Activated naive CD4-positive, alpha-beta T cell treated with anti-CD3 and anti-CD28 coated beads, Interleukin-2, amount 10 ng/mL, durations not matched to agents 7 days and 5 days (primary cell): ENCODE measurements around the gene TPPP.
A peak's percentile ranks its signal among the peaks of the same experiment; 100 is the strongest.
"Not testable (repeated sequence)": the region's sequence is repeated elsewhere in the genome, so short reads cannot be mapped to it uniquely, and the experiment has no call there.

Source experiments
- CTCF ChIA-PET: fragments of 350-600 bp; sonication (Branson Sonifier 250); formaldehyde crosslinking; loops from one replicate; lab custom pipeline; 2021; ENCODE audit warnings: antibody characterized with exemption; lab: Charles Lee
- DNase-seq: peaks from one replicate; pipeline ENCODE4 v3.0.0-alpha.2; 2020
- H3K27ac Mint-ChIP-seq: one replicate; pipeline ENCODE4 v1.8.0; 2021; ENCODE audit warnings: mild to moderate bottlenecking, moderate library complexity, mixed read lengths
- H3K27me3 Mint-ChIP-seq: one replicate; pipeline ENCODE4 v1.8.0; 2021; ENCODE audit warnings: mild to moderate bottlenecking, mixed read lengths
- H3K36me3 Mint-ChIP-seq: one replicate; pipeline ENCODE4 v1.8.0; 2021; ENCODE audit warnings: mixed read lengths
- H3K4me1 Mint-ChIP-seq: one replicate; pipeline ENCODE4 v1.8.0; 2021; ENCODE audit warnings: mixed read lengths
- H3K4me3 Mint-ChIP-seq: one replicate; pipeline ENCODE4 v1.8.0; 2021; ENCODE audit warnings: mild to moderate bottlenecking, moderate library complexity, mixed read lengths
- H3K9me3 Mint-ChIP-seq: one replicate; pipeline ENCODE4 v1.8.0; 2021; ENCODE audit warnings: mixed read lengths

The TPPP gene

GRCh38 chr5:685262-686171 is 7.6 kb downstream of the TPPP start:
- H3K36me3 Mint-ChIP-seq, result no peaks in the 10 kb centered on the region
- H3K27ac Mint-ChIP-seq, result no peak overlapping the region
- CTCF ChIA-PET, result no interaction called here
- H3K4me1 Mint-ChIP-seq, result no peaks in the 10 kb centered on the region
- no peak overlapping the region for H3K4me3 Mint-ChIP-seq
- peaks cover 5% of the 10 kb centered on the region for H3K27me3 Mint-ChIP-seq
- H3K9me3 Mint-ChIP-seq, result no peaks in the 10 kb centered on the region
- DNase-seq, result no peak

DNA sequence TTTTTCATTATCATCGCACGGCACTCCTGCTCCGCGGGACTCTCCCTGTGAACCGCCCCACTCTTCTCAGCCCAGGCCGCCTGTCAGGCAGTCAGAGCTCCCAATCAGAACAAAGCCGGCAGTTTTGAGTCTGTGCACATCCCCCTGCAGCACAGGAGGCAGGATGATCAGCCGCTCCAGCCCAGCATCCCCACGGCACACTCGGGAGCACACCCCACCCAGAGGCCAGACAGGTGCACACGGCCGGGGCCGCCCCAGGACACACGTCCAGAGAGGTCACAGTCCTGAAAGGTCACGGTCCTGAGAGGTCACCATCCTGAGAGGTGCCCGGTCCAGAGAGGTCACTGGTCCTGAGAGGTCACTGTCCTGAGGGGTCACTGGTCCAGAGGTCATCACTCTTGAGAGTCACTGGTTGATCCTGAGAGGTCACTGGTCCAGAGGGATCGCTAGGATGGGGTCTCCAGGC is 8.4 kb downstream of the TPPP start:
- H3K4me3 Mint-ChIP-seq, result no peak overlapping the region
- H3K27ac Mint-ChIP-seq, result no peak overlapping the region
- no peaks in the 10 kb centered on the region for H3K4me1 Mint-ChIP-seq
- CTCF ChIA-PET, result no interaction called here
- no peaks in the 10 kb centered on the region for H3K36me3 Mint-ChIP-seq
- H3K27me3 Mint-ChIP-seq, result peaks cover 5% of the 10 kb centered on the region
- no peak for DNase-seq
- H3K9me3 Mint-ChIP-seq, result no peaks in the 10 kb centered on the region

DNA sequence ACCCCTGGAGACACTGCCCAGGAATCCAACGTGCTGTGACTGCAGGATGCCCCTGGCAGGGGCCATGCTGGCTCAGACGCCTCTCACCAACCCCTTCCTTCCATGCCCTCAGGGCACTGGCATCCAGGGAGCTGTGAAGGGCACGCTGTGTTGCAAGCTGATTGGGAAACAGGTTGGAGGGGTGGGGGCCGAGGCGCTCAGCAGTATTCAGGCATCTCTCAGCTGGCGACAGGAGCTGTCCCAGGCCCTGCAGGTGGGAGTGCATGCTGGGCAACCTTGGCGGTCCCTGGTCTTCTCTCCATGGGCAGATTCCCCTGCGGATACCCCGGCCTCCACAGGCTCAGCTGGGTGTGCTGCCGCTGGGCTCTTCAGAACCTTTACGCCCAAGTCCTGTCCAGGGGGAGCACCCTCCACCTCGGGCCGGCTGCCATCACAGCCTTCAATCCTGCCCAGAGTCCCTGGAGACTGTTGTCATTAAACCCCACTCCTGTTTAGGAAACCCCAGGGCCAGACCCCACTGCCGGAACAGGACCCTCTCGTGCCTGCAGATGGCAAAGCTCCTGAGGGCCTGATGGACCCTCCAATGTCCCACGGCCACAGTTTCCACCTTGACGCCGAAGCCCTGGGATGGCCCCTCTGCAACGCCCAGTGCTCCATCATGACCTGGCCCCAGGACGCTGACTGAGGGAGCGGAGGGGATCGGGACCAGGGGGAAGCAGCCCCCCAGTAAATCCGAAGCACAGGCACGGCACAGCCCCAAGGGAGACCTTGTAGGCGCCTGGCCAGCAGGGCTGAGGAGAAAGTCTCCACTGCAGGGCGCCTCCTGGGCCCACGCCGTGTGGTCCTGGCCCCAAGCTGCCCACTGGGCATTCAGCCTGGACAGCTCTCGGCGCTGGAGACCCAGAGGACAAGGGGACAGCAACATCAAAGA is 9.3 kb downstream of the TPPP start:
- H3K27me3 Mint-ChIP-seq, result peaks cover 5% of the 10 kb centered on the region
- H3K36me3 Mint-ChIP-seq, result no peaks in the 10 kb centered on the region
- H3K4me1 Mint-ChIP-seq, result no peaks in the 10 kb centered on the region
- H3K27ac Mint-ChIP-seq, result no peak overlapping the region
- CTCF ChIA-PET, result no interaction called here
- H3K4me3 Mint-ChIP-seq, result no peak overlapping the region
- peak; percentile 16 for DNase-seq
- no peaks in the 10 kb centered on the region for H3K9me3 Mint-ChIP-seq

DNA sequence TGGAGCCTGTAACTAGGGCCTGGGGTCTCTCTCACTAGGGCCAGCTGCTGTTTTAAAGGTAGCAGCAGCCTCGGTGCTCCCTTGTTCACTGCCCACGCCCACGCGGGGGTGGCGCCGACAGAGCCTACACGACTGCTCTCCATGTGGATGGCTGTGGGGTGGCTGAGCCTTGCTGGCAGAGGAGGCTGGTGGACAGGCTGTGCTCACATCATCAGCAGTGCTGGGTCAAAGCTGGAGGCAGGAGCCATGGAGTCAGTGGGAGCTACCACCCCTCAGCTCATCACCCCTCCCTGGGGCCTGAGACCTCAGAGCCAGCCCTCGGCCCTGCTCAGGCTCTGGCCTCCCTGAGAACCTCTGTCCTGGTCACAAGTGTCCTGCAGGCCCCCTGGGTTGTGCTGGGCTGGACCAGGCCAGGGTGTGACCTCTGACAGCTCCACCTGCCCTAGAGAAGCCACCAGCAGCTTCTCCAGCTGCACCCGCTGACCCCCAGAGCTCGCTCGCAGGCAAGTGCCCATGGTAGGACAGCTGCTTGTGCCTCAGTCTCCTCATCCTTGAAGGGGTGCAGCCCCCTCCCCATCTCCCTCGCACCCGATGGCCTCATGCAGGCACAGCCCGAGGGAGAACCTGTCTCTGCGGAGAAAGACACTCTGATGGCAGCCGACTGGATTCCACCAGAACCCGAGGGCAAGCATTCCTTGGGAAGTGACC is 10.3 kb downstream of the TPPP start:
- H3K4me1 Mint-ChIP-seq, H3K36me3 Mint-ChIP-seq, DNase-seq, CTCF ChIA-PET, H3K27me3 Mint-ChIP-seq, H3K4me3 Mint-ChIP-seq, H3K27ac Mint-ChIP-seq, H3K9me3 Mint-ChIP-seq: not testable (repeated sequence)

DNA sequence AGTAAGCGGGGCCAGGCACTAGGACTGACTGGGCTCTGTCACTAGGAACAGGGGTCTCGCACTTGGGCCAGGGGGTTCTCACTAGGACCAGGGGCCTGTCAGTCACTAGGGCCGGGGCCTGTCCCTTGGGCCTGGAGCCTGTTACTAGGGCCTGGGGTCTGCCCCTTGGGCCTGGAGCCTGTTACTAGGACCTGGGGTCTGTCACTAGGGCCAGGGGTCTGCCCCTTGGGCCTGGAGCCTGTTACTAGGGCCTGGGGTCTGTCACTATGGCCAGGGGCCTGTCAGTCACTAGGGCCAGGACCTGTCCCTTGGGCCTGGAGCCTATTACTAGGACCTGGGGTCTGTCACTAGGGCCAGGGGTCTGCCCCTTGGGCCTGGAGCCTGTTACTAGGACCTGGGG is 10.9 kb downstream of the TPPP start:
- H3K27ac Mint-ChIP-seq, CTCF ChIA-PET, H3K36me3 Mint-ChIP-seq, H3K9me3 Mint-ChIP-seq, H3K27me3 Mint-ChIP-seq, DNase-seq, H3K4me1 Mint-ChIP-seq, H3K4me3 Mint-ChIP-seq: not testable (repeated sequence)

DNA sequence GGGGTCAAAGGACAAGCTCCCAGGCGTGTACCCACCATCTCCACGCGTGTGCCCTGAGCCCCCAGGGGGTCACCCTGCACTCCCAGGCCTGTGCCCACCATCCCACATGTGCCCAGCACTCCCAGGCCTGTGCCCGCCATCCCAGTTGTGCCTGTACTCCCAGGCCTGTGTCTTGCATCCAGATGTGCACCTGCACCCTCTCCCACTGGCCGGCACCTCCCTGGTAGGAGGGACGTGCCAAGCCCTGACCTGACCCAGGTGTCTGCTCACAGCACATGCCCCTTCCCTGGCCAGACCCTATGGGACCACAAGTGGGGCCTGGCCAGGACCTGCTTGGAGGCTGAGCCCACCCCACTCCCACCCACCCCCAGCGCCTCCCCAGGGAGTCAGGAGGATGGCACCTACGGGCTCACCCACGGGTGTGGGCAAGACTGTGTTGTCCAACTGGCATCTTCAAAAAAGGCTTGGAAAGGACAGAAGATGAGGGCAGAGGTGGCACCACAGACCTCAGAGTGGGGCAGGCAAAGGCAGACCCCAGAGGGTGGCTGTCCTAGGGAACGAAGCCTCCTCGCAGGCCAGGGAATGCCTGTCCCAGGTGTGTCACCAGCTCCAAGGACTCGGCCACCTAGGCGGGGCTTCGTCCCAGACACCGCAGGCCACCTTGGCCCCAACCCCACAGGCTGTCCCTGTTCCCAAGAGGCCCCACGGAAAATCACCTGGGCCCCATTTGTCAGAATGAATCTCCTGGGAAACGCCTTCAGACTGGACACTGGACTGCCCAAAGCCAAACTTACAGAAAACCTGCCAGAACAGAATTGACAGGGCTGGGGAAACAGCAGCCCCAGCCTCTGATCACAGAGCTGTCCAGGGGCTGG is 11.6 kb downstream of the TPPP start:
- H3K4me1 Mint-ChIP-seq, DNase-seq, H3K9me3 Mint-ChIP-seq, H3K4me3 Mint-ChIP-seq, H3K27me3 Mint-ChIP-seq, CTCF ChIA-PET, H3K36me3 Mint-ChIP-seq, H3K27ac Mint-ChIP-seq: not testable (repeated sequence)

GRCh38 chr5:680836-681235 is 12.3 kb downstream of the TPPP start:
- H3K4me3 Mint-ChIP-seq, H3K9me3 Mint-ChIP-seq, DNase-seq, H3K36me3 Mint-ChIP-seq, H3K27me3 Mint-ChIP-seq, CTCF ChIA-PET, H3K27ac Mint-ChIP-seq, H3K4me1 Mint-ChIP-seq: not testable (repeated sequence)

DNA sequence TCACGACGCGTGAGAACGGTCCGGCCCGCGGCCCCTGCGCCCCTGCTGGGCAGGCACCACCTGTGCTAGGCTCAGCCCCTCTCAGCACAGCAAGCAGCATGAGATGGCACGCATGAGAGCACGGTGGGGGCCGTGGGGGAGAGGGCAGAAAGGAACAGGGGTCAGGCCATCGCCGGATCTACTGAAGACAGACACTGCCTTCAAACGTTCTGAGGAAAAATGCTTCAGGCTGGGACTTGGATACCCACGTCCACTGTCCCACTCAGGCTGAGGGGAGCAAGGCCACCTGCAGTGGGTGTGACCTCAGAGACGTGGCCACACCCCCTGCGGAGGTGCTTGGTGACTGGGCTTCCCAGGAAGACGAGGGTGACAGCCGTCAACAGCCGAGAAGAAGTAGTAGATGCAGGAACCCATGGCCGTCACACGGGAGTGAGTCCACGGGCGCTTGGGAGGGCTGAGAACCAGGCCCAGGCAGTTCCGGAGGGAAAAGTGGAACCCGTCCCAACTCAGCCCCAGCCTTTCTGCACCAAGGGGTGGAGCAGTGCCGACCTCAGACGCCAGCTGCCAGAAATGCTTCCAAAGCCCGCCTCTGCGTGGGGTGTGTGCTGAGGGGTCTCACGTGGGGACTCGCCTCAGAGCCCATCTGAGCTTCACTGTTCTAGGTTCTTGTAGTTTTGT is 12.9 kb downstream of the TPPP start:
- H3K27ac Mint-ChIP-seq, H3K4me1 Mint-ChIP-seq, H3K36me3 Mint-ChIP-seq, H3K9me3 Mint-ChIP-seq, CTCF ChIA-PET, DNase-seq, H3K4me3 Mint-ChIP-seq, H3K27me3 Mint-ChIP-seq: not testable (repeated sequence)

- H3K27me3 Mint-ChIP-seq, CTCF ChIA-PET, H3K36me3 Mint-ChIP-seq, H3K4me3 Mint-ChIP-seq, H3K4me1 Mint-ChIP-seq, H3K27ac Mint-ChIP-seq, H3K9me3 Mint-ChIP-seq: not testable (repeated sequence)
- peak; percentile 17 for DNase-seq
These were observed 13.8 kb downstream of the TPPP start for GRCh38 chr5:679166-679895.

DNA sequence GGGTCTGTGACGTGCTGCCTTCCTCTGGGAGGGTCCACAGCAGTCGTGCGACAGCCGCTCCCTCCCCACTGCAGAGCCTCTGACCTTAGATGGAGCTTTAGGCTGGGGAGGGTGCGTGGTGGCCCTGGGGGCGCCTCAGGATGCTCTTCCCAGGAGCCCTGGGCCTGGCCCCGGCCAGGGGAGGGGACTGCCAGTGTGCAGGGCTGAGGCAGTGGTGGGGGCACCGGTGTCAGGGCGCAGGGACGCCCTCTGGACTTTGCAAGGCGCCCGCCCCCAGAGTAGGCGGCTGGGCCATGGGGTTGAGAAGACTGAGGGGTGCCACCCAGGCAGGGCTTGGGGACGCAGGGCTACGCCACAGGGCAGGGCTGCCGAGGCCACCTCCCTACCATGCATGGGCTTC is 14.6 kb downstream of the TPPP start:
- H3K4me1 Mint-ChIP-seq, result not testable (repeated sequence)

GRCh38 chr5:677131-678101 is 15.7 kb downstream of the TPPP start:
- no peak for DNase-seq
- Mint-ChIP-seq H3K4me3 (no peak overlapping the region), H3K27me3 (peaks cover 22% of the 10 kb centered on the region), H3K36me3 (no peaks in the 10 kb centered on the region), H3K9me3 (no peaks in the 10 kb centered on the region), H3K27ac (no peak overlapping the region), H3K4me1 (peaks cover 4% of the 10 kb centered on the region)
- CTCF ChIA-PET, result no interaction called here

More for the DNA sequence above, 14.6 kb downstream of the TPPP start:
- DNase-seq, H3K4me3 Mint-ChIP-seq, H3K36me3 Mint-ChIP-seq, CTCF ChIA-PET, H3K27ac Mint-ChIP-seq, H3K9me3 Mint-ChIP-seq: not testable (repeated sequence)
- peaks cover 11% of the 10 kb centered on the region for H3K27me3 Mint-ChIP-seq

GRCh38 chr5:676699-677076 is 16.5 kb downstream of the TPPP start:
- Mint-ChIP-seq H3K4me1 (peaks cover 4% of the 10 kb centered on the region), H3K9me3 (no peaks in the 10 kb centered on the region), H3K27ac (no peak overlapping the region), H3K36me3 (no peaks in the 10 kb centered on the region), H3K27me3 (peaks cover 29% of the 10 kb centered on the region), H3K4me3 (no peak overlapping the region)
- no peak for DNase-seq
- CTCF ChIA-PET, result no interaction called here
